GM23338 (cell line): ENCODE data around the gene PLEKHB1. TPM values are rescaled to one million over a fixed set of nuclear protein-coding genes. Genes with fewer than 3 reads are reported as not detected.

Source experiments
- ATAC-seq: fragments of 200-7000 bp; cut with Tn5 transposase; 3 replicates; pipeline ENCODE4 v1.9.1; 2020
- DNase-seq: peaks from one replicate; pipeline ENCODE4 v3.0.0-alpha.2; 2015; ENCODE audit warnings: low spot score
- H2AFZ ChIP-seq: fragments of 200-600 bp; sonication (generic); 2 replicates; pipeline ENCODE4 v1.8.0; 2016; ENCODE audit warnings: antibody characterized with exemption, mild to moderate bottlenecking, moderate library complexity
- H3F3A ChIP-seq: fragments of 200-600 bp; sonication (generic); replicated peaks from 2 replicates; pipeline ENCODE4 v1.8.0; 2017; ENCODE audit warnings: antibody characterized with exemption, mixed run types, low read depth
- H3K27ac ChIP-seq: fragments of 200-600 bp; sonication (generic); 2 replicates; pipeline ENCODE4 v1.6.1; 2016; ENCODE audit warnings: low read depth
- H3K27me3 ChIP-seq: fragments of 200-600 bp; sonication (generic); 2 replicates; pipeline ENCODE4 v1.8.0; 2016; ENCODE audit warnings: mild to moderate bottlenecking, mixed run types, moderate library complexity; ENCODE audit not compliant: insufficient read depth
- H3K36me3 ChIP-seq: fragments of 200-600 bp; sonication (generic); 2 replicates; pipeline ENCODE4 v1.8.0; 2016; ENCODE audit warnings: mild to moderate bottlenecking; ENCODE audit not compliant: insufficient read depth
- H3K4me1 ChIP-seq: fragments of 200-600 bp; sonication (generic); 2 replicates; pipeline ENCODE4 v1.8.0; 2016; ENCODE audit warnings: mild to moderate bottlenecking, moderate library complexity; ENCODE audit not compliant: insufficient read depth
- H3K4me2 ChIP-seq: fragments of 200-600 bp; sonication (generic); 2 replicates; pipeline ENCODE4 v1.7.1; 2017; ENCODE audit warnings: mixed run types
- H3K4me3 ChIP-seq: fragments of 200-600 bp; sonication (generic); 2 replicates; pipeline ENCODE4 v1.6.1; 2016; ENCODE audit warnings: mixed run types
- H3K79me2 ChIP-seq: fragments of 200-600 bp; sonication (generic); replicated peaks from 2 replicates; pipeline ENCODE4 v1.8.0; 2017; ENCODE audit warnings: mild to moderate bottlenecking; ENCODE audit not compliant: insufficient read depth
- H3K9me2 ChIP-seq: fragments of 200-600 bp; sonication (generic); 2 replicates; pipeline ENCODE4 v1.8.0; 2017; ENCODE audit not compliant: insufficient read depth
- H4K20me1 ChIP-seq: fragments of 200-600 bp; sonication (generic); replicated peaks from 2 replicates; pipeline ENCODE4 v1.8.0; 2017; ENCODE audit warnings: mild to moderate bottlenecking; ENCODE audit not compliant: insufficient read depth
- H3K27ac Mint-ChIP-seq: 2 replicates; pipeline ENCODE4 v1.8.0; 2020; ENCODE audit warnings: inconsistent platforms, mild to moderate bottlenecking, moderate library complexity, mixed read lengths
- H3K27me3 Mint-ChIP-seq: 3 replicates; pipeline ENCODE4 v1.8.0; 2022; ENCODE audit warnings: low read depth, mild to moderate bottlenecking, moderate library complexity, mixed read lengths, inconsistent platforms; ENCODE audit not compliant: insufficient read depth, poor library complexity
- H3K36me3 Mint-ChIP-seq: 3 replicates; pipeline ENCODE4 v1.8.0; 2021; ENCODE audit warnings: low read depth, mild to moderate bottlenecking, inconsistent platforms, moderate library complexity, mixed read lengths
- H3K4me1 Mint-ChIP-seq: 3 replicates; pipeline ENCODE4 v1.8.0; 2020; ENCODE audit warnings: mild to moderate bottlenecking, inconsistent platforms, mixed read lengths
- H3K4me3 Mint-ChIP-seq: 3 replicates; pipeline ENCODE4 v1.8.0; 2021; ENCODE audit warnings: moderate library complexity, mild to moderate bottlenecking, inconsistent platforms, mixed read lengths
- H3K9me3 Mint-ChIP-seq: 3 replicates; pipeline ENCODE4 v1.8.0; 2020; ENCODE audit warnings: moderate library complexity, mild to moderate bottlenecking, inconsistent platforms, mixed read lengths
- CTCF ChIP-seq, 2 experiments: fragments of 200-600 bp in 1 of 2; sonication (generic) in 1 of 2; conservative IDR thresholded peaks; 2 replicates each; pipeline versions ENCODE4 v1.5.1 to v1.6.1; 2016 to 2017; ENCODE audit warnings: antibody characterized with exemption in 2 of 2, low read depth in 2 of 2, mild to moderate bottlenecking in 2 of 2, moderate library complexity in 1 of 2
- ETS1 ChIP-seq: IDR thresholded peaks from 2 replicates; pipeline ENCODE4 v1.6.1; 2016; ENCODE audit warnings: antibody characterized with exemption
- EZH2 ChIP-seq: fragments of 200-600 bp; sonication (generic); IDR thresholded peaks from one replicate; pipeline ENCODE4 v1.8.0; 2017; ENCODE audit warnings: antibody characterized with exemption, mild to moderate bottlenecking, low read depth; ENCODE audit not compliant: unreplicated experiment
- EZH2phosphoT487 ChIP-seq: fragments of 200-600 bp; sonication (generic); IDR thresholded peaks from one replicate; pipeline ENCODE4 v1.8.1; 2018; ENCODE audit warnings: antibody characterized with exemption; ENCODE audit not compliant: unreplicated experiment
- JUNB ChIP-seq: IDR thresholded peaks from one replicate; pipeline ENCODE4 v1.6.1; 2016; ENCODE audit warnings: antibody characterized with exemption; ENCODE audit not compliant: unreplicated experiment
- POLR2AphosphoS5 ChIP-seq: IDR thresholded peaks from 2 replicates; pipeline ENCODE4 v1.6.1; 2016; ENCODE audit warnings: antibody characterized with exemption, low read depth
- REST ChIP-seq: IDR thresholded peaks from one replicate; pipeline ENCODE4 v1.6.1; 2018; ENCODE audit warnings: antibody characterized with exemption; ENCODE audit not compliant: unreplicated experiment
- ZNF114 ChIP-seq: fragments of 250-450 bp; sonication (Bioruptor Pico); IDR thresholded peaks from 2 replicates; pipeline ENCODE4 v1.5.0; 2020; ENCODE audit warnings: mild to moderate bottlenecking, moderate library complexity
- ZNF331 ChIP-seq: fragments of 250-450 bp; sonication (Bioruptor Pico); IDR thresholded peaks from 2 replicates; pipeline ENCODE4 v1.5.0; 2020; ENCODE audit warnings: low read depth, mild to moderate bottlenecking, moderate library complexity
- polyA plus RNA-seq: library from polyadenylated mRNA; unstranded; fragments of >200 nt; fragmentation: Nextera tagmentation; extraction: Ambion mirVana; gene quantifications from 2 replicates; pipeline ENCODE4 v1.2.1, GENCODE V29; 2016
- total RNA-seq: library from RNA; depleted of rRNA; stranded (reverse); fragments of >200 nt; shearing (Covaris generic); gene quantifications from 2 replicates; pipeline ENCODE4 v1.2.3, GENCODE V29; 2014

Gene PLEKHB1
- total and polyA plus RNA-seq, 2 experiments from 2014 or later = 20.1 to 20.8 TPM

- no peak for TF ChIP-seq REST
- no peak for TF ChIP-seq CTCF (conservative IDR thresholded peaks at IDR 0.05; ENCODE audit: low read depth in 2 of 2)
Observed at GRCh38 chr11:73650400-73650799, 4.0 kb downstream of the PLEKHB1 start (continued).

- DNase-seq (no peak), ATAC-seq (no peak)
- H3F3A ChIP-seq = 0 out of 2 replicates have a peak, but pooled peaks cover 5% of the 10 kb centered on the region
- peaks cover 20% of the 10 kb centered on the region for H3K4me1 ChIP-seq
- Mint-ChIP-seq H3K4me1 (peaks cover 39% of the 10 kb centered on the region), H3K9me3 (no peaks in the 10 kb centered on the region), H3K4me3 (no peak overlapping the region; the same call in 2 of the 3 replicates), H3K27me3 (peaks cover 15% of the 10 kb centered on the region), H3K36me3 (no peaks in the 10 kb centered on the region), H3K27ac (no peak overlapping the region)
- H3K27me3 ChIP-seq = peaks cover 8% of the 10 kb centered on the region; the same call in 1 of the 2 replicates
- no peaks in the 10 kb centered on the region for H3K36me3 ChIP-seq
- H3K27ac ChIP-seq = no peak overlapping the region
- TF ChIP-seq ZNF114 (CRISPR knock-in tag) = no peak
- no peak for TF ChIP-seq ETS1
- no peak for TF ChIP-seq POLR2AphosphoS5
- TF ChIP-seq JUNB = no peak
- TF ChIP-seq ZNF331 = no peak
- TF ChIP-seq EZH2 = no peak
- no peak for TF ChIP-seq REST
- TF ChIP-seq CTCF (conservative IDR thresholded peaks at IDR 0.05; ENCODE audit: low read depth in 2 of 2) = no peak
- no peak for TF ChIP-seq EZH2phosphoT487
- no peaks in the 10 kb centered on the region; the same call in 1 of the 2 replicates for H4K20me1 ChIP-seq
- H3K4me3 ChIP-seq = no peak overlapping the region
- H3K79me2 ChIP-seq = no peaks in the 10 kb centered on the region
- no peaks in the 10 kb centered on the region for H3K9me2 ChIP-seq
- H2AFZ ChIP-seq = no peak overlapping the region
- no peak overlapping the region for H3K4me2 ChIP-seq
Observed at GRCh38 chr11:73651252-73651651, 4.9 kb downstream of the PLEKHB1 start.
